ENCODE results near the gene CDX1. TPM values are rescaled to one million over a fixed set of nuclear protein-coding genes. Genes with fewer than 3 reads are reported as not detected.

Gene CDX1
- total RNA-seq, 1 donor from 2014 or later: not detected

- H3K27me3 ChIP-seq (ENCODE audit: control insufficient read depth, insufficient read depth, low read length): peaks cover 13% of the 10 kb centered on the region
- H3K36me3 ChIP-seq (ENCODE audit: control insufficient read depth, insufficient read depth, low read length): no peaks in the 10 kb centered on the region
- no peak for FAIRE-seq
- H3K4me3 ChIP-seq (ENCODE audit: low read depth, low read length): no peak overlapping the region
- TF ChIP-seq CTCF (IDR thresholded peaks at IDR 0.05; ENCODE audit: insufficient read depth, low read length, severe bottlenecking): no peak
- DNase-seq (ENCODE audit: low read depth): no peak
These were observed 29.9 kb downstream of the CDX1 start for GRCh38 chr5:150196514-150196913.

GRCh38 chr5:150196986-150197385 is 30.4 kb downstream of the CDX1 start:
- Histone ChIP-seq H3K27me3 (ENCODE audit: control insufficient read depth, insufficient read depth, low read length) (peaks cover 10% of the 10 kb centered on the region), H3K36me3 (ENCODE audit: control insufficient read depth, insufficient read depth, low read length) (no peaks in the 10 kb centered on the region), H3K4me3 (ENCODE audit: low read depth, low read length) (no peak overlapping the region)
- FAIRE-seq: no peak
- no peak for TF ChIP-seq CTCF (IDR thresholded peaks at IDR 0.05; ENCODE audit: insufficient read depth, low read length, severe bottlenecking)
- DNase-seq (ENCODE audit: low read depth): no peak

- DNase-seq (ENCODE audit: low read depth) (no peak), FAIRE-seq (no peak)
These were observed 30.9 kb downstream of the CDX1 start for GRCh38 chr5:150197476-150197875.

GRCh38 chr5:150202501-150202900 is 35.9 kb downstream of the CDX1 start:
- H3K4me3 ChIP-seq (ENCODE audit: low read depth, low read length): no peak overlapping the region
- no peak for FAIRE-seq
- TF ChIP-seq CTCF (IDR thresholded peaks at IDR 0.05; ENCODE audit: insufficient read depth, low read length, severe bottlenecking): no peak

More at GRCh38 chr5:150197476-150197875, 30.9 kb downstream of the CDX1 start:
- Histone ChIP-seq H3K4me3 (ENCODE audit: low read depth, low read length) (no peak overlapping the region), H3K36me3 (ENCODE audit: control insufficient read depth, insufficient read depth, low read length) (no peaks in the 10 kb centered on the region), H3K27me3 (ENCODE audit: control insufficient read depth, insufficient read depth, low read length) (peaks cover 6% of the 10 kb centered on the region)
- no peak for TF ChIP-seq CTCF (IDR thresholded peaks at IDR 0.05; ENCODE audit: insufficient read depth, low read length, severe bottlenecking)

GRCh38 chr5:150203832-150204589 is 37.4 kb downstream of the CDX1 start:
- H3K36me3 ChIP-seq (ENCODE audit: control insufficient read depth, insufficient read depth, low read length): no peaks in the 10 kb centered on the region
- FAIRE-seq: no peak
- H3K27me3 ChIP-seq (ENCODE audit: control insufficient read depth, insufficient read depth, low read length): no peaks in the 10 kb centered on the region
- H3K4me3 ChIP-seq (ENCODE audit: low read depth, low read length): no peak overlapping the region
- TF ChIP-seq CTCF (IDR thresholded peaks at IDR 0.05; ENCODE audit: insufficient read depth, low read length, severe bottlenecking): no peak
- no peak for DNase-seq (ENCODE audit: low read depth)

More at GRCh38 chr5:150202501-150202900, 35.9 kb downstream of the CDX1 start:
- H3K36me3 ChIP-seq (ENCODE audit: control insufficient read depth, insufficient read depth, low read length): no peaks in the 10 kb centered on the region
- peaks cover 2% of the 10 kb centered on the region for H3K27me3 ChIP-seq (ENCODE audit: control insufficient read depth, insufficient read depth, low read length)
- DNase-seq (ENCODE audit: low read depth): no peak

GRCh38 chr5:150204590-150204960 is 38.0 kb downstream of the CDX1 start:
- no peaks in the 10 kb centered on the region for H3K36me3 ChIP-seq (ENCODE audit: control insufficient read depth, insufficient read depth, low read length)
- no peak for TF ChIP-seq CTCF (IDR thresholded peaks at IDR 0.05; ENCODE audit: insufficient read depth, low read length, severe bottlenecking)
- FAIRE-seq: no peak
- no peak overlapping the region for H3K4me3 ChIP-seq (ENCODE audit: low read depth, low read length)
- no peaks in the 10 kb centered on the region for H3K27me3 ChIP-seq (ENCODE audit: control insufficient read depth, insufficient read depth, low read length)
- no peak for DNase-seq (ENCODE audit: low read depth)

Data from bronchial epithelial cell (primary cell).